Hematopoietic multipotent progenitor cell treated with erythropoietin and hydrocortisone succinate and interleukin-3 and kit ligand, for 8 days (in vitro differentiated cells): ENCODE data around the gene SMYD4.
A peak's percentile ranks its signal among the peaks of the same experiment; 100 is the strongest.
"Not testable (repeated sequence)": the region's sequence is repeated elsewhere in the genome, so short reads cannot be mapped to it uniquely, and the experiment has no call there.

ENCODE experiments used
- DNase-seq: peaks from one replicate; pipeline ENCODE4 v3.0.0-alpha.2; 2015

SMYD4 gene

DNA sequence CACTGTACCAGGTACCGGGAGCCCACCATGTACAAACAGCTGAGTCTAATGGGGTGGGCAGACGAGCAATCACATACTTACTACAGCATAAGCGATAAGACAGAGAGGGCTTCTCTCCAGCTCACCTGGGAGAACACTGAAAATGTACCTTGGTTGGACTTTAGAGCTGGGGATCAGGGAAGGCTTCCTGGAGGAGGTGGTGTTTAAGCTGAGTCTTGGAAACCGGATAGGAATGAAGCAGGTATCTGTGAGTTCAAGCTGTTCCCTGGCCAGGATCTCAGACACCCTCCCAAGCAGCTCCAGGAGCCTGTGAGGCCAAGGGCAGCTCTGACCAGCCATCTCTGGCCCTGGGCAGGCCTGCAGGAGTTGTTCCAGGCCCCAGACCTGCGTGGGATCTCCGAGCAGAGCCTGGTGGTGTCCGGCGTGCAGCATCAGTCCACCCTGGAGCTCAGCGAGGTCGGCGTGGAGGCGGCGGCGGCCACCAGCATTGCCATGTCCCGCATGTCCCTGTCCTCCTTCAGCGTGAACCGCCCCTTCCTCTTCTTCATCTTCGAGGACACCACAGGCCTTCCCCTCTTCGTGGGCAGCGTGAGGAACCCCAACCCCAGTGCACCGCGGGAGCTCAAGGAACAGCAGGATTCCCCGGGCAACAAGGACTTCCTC, 75.8 kb downstream of the SMYD4 start:
- DNase-seq, result no peak

DNA sequence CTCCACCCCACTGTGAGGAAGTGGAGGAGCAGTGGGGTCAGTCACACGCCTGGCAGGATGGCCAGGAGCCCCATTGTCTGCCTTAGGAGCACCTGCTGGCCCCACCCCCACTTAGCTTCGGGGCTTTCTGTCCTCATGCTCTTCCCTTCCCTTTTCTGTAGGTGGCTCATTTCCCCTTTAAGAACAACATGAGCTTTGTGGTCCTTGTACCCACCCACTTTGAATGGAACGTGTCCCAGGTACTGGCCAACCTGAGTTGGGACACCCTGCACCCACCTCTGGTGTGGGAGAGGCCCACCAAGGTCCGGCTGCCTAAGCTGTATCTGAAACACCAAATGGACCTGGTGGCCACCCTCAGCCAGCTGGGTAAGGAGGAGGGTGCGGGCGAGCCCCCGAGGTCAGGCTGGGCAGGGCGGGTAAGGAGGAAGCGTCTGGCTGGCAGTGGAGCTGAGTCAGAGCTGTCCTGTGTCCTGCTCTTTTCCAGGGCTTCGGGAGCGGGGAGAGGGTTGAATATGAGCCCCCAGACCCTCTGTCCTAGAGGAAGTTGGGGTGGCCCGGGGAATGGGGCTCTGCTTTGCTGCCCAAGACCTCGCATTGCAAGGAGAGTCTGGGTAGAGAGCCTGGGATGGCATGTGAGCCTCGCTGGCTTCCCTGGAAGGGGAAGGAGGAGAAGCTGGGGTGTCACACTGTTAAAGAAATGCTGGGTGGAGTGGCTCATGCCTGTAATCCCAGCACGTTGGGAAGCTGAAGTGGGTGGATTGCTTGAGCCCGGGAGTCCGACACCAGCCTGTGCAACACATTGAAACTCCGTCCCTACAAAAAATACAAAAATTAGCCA, 77.1 kb downstream of the SMYD4 start:
- DNase-seq, result peak; percentile 32

DNA sequence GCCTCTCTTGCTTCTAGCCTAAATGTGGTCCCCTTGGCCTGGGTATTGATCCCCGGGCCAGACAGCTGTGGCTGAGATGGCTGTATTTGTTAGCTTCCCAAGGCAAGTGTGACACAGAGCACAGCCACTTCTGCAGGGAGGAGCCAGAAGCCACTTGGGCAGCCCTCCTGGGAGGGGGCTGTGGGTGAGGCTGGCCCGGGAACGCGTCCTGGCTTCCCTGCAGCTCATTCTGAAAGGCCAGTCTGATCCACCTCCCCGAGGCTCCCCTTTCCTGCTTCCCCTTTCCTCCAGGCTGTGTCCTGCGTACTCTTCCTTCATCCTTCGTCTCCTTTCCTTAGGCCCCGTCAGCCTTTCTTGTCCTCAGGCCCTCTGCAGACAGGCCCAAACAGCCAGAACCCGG, 79.1 kb downstream of the SMYD4 start:
- no peak for DNase-seq

- DNase-seq, result no peak
These were observed 82.6 kb downstream of the SMYD4 start for GRCh38 chr17:1746975-1747543.

DNA sequence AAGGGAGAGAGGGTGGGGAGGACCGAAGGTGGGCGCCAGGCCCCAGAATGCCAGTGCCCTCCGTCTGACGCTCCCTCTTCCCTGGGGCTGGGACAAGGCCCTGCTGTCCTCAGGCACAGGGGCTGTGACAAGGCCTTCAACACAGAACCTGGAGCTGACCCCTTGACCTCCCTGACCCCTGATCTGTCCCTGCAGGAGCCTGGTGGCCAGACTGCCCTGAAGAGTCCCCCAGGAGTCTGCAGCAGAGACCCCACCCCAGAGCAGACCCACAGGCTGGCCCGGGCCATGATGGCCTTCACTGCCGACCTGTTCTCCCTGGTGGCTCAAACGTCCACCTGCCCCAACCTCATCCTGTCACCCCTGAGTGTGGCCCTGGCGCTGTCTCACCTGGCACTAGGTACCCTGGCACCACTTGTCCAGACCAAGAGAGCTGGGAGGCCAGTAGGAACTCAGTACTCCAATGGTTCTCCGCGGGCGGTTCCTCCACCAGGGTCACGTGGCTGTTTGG, 84.1 kb downstream of the SMYD4 start:
- DNase-seq, result no peak

GRCh38 chr17:1744551-1745512, 84.9 kb downstream of the SMYD4 start:
- no peak for DNase-seq

- no peak for DNase-seq
These were observed 86.6 kb downstream of the SMYD4 start for GRCh38 chr17:1743088-1743439.

DNA sequence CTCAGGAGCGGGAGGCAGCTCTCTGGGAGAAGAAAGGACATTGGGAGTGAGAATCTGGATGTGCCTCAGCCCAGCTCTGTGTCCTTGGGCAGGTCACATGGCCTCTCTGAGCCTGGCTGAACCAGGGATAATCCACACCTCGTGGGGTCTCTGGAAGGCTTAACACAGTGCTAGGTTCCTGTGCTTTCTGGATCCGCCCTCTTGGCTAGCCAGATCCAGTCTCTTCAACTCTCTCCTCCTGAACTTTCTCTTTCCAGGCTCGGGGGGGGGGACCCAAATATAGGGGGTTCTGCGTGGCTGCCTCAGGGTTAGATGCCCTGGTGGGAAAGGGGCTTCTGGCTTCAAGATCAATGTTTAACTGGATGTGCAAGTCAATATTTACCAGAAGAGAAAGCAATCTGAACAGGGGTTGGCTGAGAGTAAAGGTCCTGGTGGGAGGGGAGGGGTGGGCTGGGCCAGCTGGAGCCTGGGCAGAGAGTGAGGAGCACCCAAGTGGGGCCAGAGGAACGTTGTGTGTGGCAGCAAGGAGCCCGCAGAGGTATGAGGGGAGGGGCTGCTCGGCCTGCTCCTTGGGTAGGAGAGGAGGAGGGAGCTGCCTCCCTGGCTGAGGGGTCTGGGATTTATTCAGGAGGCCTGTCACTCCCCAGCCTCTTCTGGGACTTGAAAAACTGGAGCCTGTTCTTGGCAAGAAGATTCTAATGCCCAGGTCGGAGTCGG, 87.2 kb downstream of the SMYD4 start, which contains the start of gene SERPINF2:
TSS of gene SERPINF2 (plus strand) at position 501 of the 717 bp plus-strand sequence. CDS start 2,125 bp downstream, outside the sequence.
- DNase-seq, result no peak

GRCh38 chr17:1741899-1742298, 87.8 kb downstream of the SMYD4 start:
- DNase-seq, result not testable (repeated sequence)

- no peak for DNase-seq
These were observed 92.0 kb downstream of the SMYD4 start for GRCh38 chr17:1737531-1738291.

DNA sequence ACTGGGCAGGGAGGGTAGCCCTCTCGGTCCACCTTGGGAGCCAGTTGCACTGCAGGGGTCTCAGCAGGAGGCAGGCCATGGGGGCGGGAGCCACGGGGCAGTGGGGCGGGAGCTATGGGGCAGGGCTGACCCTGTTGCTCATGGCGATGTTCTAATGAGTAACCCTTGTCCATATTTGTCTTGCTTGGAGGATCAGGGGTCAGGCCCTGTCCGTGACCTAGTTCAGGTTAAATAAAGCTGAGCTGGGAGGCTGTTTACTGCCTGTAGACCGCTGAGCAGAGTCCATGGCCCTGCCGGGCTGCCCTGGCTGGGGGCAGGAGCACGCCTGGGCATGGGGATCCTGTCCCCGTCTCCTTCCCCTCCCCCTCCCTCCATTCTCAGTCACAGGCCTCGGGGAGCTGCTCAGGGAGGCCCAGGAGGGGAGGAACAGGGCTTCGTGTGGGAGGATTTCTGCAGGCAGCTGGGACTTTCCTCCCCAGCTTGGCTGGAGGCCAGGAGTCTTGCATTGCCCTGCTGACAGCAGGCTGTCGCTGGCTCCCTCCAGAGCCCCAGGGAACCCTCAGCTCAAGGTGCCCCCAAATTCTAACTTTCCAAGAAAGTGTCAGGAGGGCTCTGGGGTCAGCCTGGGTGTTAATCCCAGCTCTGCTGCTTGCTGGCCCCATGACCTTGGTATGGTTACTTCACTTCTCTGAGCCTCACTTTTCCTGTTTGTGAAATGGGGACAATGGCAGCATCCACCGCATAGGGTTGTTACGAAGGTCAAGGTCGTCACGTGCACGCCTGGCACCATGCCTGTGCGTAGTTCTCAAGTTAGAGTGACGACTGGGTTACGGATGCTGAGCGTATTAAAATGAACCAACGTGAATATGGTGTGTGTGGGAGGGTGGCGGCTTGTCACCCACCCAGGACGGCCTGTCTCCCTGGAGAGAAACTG, 93.1 kb downstream of the SMYD4 start:
- peak; percentile 70 for DNase-seq

GRCh38 chr17:1735834-1736347, 93.8 kb downstream of the SMYD4 start:
- DNase-seq, result no peak

GRCh38 chr17:1735418-1735817, 94.3 kb downstream of the SMYD4 start:
- no peak for DNase-seq

DNA sequence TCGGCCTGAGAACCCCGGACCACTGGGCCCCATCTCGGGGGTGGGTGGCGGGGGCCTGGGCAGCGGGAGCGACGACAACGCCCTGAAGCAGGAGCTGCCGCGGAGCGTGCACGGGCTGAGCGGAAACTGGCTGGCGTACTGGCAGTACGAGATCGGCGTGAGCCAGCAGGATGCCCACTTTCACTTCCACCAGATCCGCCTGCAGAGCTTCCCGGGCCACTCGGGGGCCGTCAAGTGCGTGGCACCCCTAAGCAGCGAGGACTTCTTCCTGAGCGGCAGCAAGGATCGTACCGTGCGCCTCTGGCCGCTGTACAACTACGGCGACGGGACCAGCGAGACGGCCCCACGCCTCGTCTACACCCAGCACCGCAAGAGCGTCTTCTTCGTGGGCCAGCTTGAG, 95.9 kb downstream of the SMYD4 start:
- DNase-seq, result no peak

GRCh38 chr17:1732833-1733321, 96.8 kb downstream of the SMYD4 start:
- no peak for DNase-seq

DNA sequence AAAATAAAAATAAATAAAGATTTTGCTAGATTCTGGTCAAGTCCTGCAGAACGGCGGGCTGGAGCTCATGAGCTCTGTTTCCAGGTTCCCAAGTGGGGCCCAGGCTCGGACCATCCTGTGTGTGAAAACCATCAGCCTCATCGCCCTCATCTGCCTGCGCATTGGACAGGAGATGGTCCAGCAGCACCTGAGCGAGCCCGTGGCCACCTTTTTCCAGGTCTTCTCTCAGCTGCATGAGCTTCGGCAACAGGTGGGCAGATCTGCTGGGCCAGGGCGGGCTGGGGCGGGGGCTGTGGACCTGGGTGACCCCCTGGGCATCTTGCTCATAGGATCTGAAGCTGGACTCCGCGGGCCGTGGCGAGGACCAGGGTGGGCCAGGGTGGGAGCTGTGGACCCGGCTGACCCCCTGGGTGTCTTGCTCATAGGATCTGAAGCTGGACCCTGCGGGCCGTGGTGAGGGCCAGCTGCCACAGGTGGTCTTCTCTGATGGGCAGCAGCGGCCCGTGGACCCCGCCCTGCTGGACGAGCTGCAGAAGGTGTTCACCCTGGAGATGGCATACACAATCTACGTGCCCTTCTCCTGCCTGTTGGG, 97.4 kb downstream of the SMYD4 start:
- no peak for DNase-seq

GRCh38 chr17:1731194-1731506, 98.6 kb downstream of the SMYD4 start:
- no peak for DNase-seq

DNA sequence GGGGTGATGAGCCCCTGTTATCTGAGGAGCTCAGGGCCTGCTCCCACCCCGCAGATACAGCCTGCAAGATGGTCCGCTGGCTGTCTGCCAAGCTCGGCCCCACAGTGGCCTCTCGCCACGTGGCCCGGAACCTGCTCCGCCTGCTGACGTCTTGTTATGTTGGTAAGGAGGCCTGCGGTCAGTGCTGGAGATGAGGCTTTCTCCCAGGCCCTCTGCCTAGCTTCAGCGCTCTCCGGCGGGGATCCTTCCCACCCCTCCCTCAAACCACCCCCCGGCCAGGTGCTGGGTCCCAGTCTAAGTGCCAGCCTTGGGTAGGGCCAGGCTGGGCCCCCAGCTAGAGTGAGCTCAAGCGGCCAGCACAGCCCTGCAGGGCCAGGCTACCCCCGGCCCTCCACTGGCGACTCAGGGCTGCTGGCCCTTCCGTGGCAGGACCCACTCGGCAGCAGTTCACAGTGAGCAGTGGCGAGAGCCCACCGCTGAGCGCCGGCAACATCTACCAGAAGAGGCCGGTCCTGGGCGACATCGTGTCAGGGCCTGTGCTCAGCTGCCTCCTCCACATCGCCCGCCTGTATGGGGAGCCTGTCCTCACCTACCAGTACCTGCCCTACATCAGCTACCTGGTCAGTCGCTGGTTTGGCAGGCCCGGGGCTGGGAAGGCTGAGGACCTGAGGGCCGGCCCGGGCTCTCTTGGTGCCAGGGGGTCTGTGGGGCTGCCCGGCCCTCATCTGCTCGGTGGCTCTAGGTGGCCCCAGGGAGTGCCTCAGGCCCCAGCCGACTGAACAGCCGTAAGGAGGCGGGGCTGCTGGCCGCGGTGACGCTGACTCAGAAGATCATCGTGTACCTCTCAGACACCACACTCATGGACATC, 99.1 kb downstream of the SMYD4 start:
- DNase-seq, result peak; percentile 98
